ENCODE results near the gene EFCAB3. TPM values are rescaled to one million over a fixed set of nuclear protein-coding genes. Genes with fewer than 3 reads are reported as not detected.
"Not testable (repeated sequence)": the region's sequence is repeated elsewhere in the genome, so short reads cannot be mapped to it uniquely, and the experiment has no call there.

Gene EFCAB3
- total RNA-seq, 1 donor from 2014 or later: not detected

DNA sequence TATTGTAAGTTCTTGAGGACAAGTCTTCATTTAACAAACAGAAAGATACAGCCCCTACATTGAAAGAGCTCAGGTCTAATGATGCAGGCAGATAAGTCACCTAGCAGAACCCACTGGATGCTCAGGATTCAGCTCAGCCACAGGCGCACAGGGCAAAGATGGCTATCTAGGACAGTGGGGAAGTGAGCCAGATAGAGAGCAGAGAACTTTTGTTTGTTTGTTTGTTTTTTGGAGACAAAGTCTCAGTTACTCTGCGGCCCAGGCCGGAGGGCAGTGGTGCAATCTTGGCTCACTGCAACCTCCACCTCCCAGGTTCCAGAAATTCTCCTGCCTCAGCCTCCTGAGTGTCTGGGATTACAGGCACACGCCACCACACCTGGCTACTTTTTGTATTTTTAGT is 63.7 kb downstream of the EFCAB3 start:
- intact Hi-C loops (cut with DNase I): no loop called here
- DNase-seq (ENCODE audit: low spot score in 2 of 2): no peak
- TF ChIP-seq, protein P1, sequence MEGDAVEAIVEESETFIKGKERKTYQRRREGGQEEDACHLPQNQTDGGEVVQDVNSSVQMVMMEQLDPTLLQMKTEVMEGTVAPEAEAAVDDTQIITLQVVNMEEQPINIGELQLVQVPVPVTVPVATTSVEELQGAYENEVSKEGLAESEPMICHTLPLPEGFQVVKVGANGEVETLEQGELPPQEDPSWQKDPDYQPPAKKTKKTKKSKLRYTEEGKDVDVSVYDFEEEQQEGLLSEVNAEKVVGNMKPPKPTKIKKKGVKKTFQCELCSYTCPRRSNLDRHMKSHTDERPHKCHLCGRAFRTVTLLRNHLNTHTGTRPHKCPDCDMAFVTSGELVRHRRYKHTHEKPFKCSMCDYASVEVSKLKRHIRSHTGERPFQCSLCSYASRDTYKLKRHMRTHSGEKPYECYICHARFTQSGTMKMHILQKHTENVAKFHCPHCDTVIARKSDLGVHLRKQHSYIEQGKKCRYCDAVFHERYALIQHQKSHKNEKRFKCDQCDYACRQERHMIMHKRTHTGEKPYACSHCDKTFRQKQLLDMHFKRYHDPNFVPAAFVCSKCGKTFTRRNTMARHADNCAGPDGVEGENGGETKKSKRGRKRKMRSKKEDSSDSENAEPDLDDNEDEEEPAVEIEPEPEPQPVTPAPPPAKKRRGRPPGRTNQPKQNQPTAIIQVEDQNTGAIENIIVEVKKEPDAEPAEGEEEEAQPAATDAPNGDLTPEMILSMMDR (IDR thresholded peaks at IDR 0.05): no peak
- Histone ChIP-seq H3K9me3 (no peaks in the 10 kb centered on the region), H3K4me1 (no peaks in the 10 kb centered on the region), H3K27me3 (no peaks in the 10 kb centered on the region), H3K27ac (no peak overlapping the region), H3K36me3 (peaks cover 69 to 82% of the 10 kb centered on the region in 2 donors), H3K4me3 (no peak overlapping the region)

DNA sequence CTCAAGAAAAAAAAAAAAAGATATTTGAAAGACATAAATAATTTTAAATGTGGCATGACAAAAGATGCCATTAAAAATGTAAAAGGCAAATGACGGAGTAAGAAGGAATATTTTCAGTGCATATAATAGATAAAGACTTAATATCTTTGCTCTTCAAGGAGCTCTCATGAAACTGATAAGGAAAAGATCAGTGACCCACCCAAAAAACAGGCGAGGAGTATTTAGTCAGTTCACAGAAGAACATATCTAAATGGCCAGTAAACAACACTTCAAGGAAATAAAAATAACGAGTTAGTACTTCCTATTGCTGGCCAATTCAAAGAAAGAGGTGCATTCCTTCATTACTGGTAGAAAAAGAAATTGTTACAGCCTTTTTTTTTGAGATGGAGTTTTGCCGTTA is 65.4 kb downstream of the EFCAB3 start:
- DNase-seq (ENCODE audit: low spot score in 2 of 2); H3K27me3 ChIP-seq; H3K4me3 ChIP-seq; H3K4me1 ChIP-seq; H3K9me3 ChIP-seq; H3K27ac ChIP-seq; intact Hi-C loops (cut with DNase I): not testable (repeated sequence)
- peaks cover 65 to 75% of the 10 kb centered on the region in 2 donors for H3K36me3 ChIP-seq

- peaks cover 12 to 17% of the 10 kb centered on the region in 2 donors for H3K36me3 ChIP-seq
- intact Hi-C loops (cut with DNase I); H3K4me1 ChIP-seq; H3K27me3 ChIP-seq; DNase-seq (ENCODE audit: low spot score in 2 of 2); H3K4me3 ChIP-seq; H3K9me3 ChIP-seq; H3K27ac ChIP-seq: not testable (repeated sequence)
Measured at GRCh38 chr17:62452195-62452594, 71.8 kb downstream of the EFCAB3 start.

- H3K4me1 ChIP-seq; H3K27me3 ChIP-seq; H3K9me3 ChIP-seq; intact Hi-C loops (cut with DNase I); H3K36me3 ChIP-seq; H3K4me3 ChIP-seq; H3K27ac ChIP-seq; DNase-seq (ENCODE audit: low spot score in 2 of 2): not testable (repeated sequence)
Measured at GRCh38 chr17:62453041-62453440, 72.7 kb downstream of the EFCAB3 start.

DNA sequence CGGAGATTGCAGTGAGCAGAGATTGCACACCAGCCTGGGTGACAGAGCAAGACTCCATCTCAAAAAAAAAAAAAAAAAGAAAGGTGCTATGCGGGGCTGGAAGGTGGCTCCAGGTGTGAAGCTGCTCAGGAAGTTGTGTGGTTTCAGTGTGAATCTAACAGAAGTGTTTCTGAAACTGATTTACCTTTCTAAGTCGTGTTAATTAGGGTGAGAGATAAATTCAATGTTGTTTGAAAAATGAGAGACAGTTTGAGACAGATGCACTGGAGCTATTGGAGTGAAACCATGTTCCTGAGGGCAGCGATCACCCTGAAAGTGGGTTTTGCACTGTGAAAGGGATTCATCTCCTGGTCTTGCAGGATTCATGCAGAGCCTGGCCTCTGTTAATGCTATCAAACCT is 73.3 kb downstream of the EFCAB3 start:
- DNase-seq (ENCODE audit: low spot score in 2 of 2); H3K27ac ChIP-seq; H3K36me3 ChIP-seq; H3K4me1 ChIP-seq; H3K27me3 ChIP-seq; H3K4me3 ChIP-seq; intact Hi-C loops (cut with DNase I); H3K9me3 ChIP-seq: not testable (repeated sequence)

- H3K36me3 ChIP-seq; H3K4me3 ChIP-seq; DNase-seq (ENCODE audit: low spot score in 2 of 2); H3K4me1 ChIP-seq; H3K9me3 ChIP-seq; H3K27ac ChIP-seq; intact Hi-C loops (cut with DNase I); H3K27me3 ChIP-seq: not testable (repeated sequence)
Measured at GRCh38 chr17:62454111-62454510, 73.8 kb downstream of the EFCAB3 start.

- no peaks in the 10 kb centered on the region for H3K36me3 ChIP-seq
- no peak overlapping the region for H3K4me3 ChIP-seq
- H3K27ac ChIP-seq: no peak overlapping the region
- no peaks in the 10 kb centered on the region for H3K4me1 ChIP-seq
- TF ChIP-seq, protein P1 (IDR thresholded peaks at IDR 0.05): no peak
- DNase-seq (ENCODE audit: low spot score in 2 of 2): no peak
- no peaks in the 10 kb centered on the region for H3K27me3 ChIP-seq
- H3K9me3 ChIP-seq: no peaks in the 10 kb centered on the region
- intact Hi-C loops (cut with DNase I): no loop called here
Measured at GRCh38 chr17:62456016-62456415, 75.7 kb downstream of the EFCAB3 start.

DNA sequence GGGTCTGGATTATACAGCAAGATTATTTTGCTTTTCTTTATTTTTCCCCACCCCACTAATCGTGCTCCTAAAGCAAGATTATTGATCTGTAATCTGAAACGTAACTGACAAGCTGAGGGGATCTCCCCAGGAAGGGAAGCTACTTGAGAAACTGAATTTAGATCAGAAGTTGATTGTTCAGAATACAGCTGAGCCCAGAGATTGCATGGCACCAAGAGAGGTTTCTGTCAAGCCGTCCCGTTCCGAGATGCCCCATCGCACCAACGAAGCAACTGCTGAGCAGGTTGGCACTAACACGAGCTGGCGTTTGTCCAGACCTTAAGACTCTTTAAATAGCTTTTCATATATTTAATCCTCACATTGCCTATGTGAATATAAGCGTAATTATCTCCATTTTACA is 78.1 kb downstream of the EFCAB3 start:
- H3K36me3 ChIP-seq; H3K27me3 ChIP-seq; H3K4me3 ChIP-seq; H3K27ac ChIP-seq; intact Hi-C loops (cut with DNase I); H3K4me1 ChIP-seq; DNase-seq (ENCODE audit: low spot score in 2 of 2); H3K9me3 ChIP-seq: not testable (repeated sequence)

- H3K27ac ChIP-seq; DNase-seq (ENCODE audit: low spot score in 2 of 2); H3K4me1 ChIP-seq; H3K4me3 ChIP-seq; H3K27me3 ChIP-seq; H3K9me3 ChIP-seq; H3K36me3 ChIP-seq; intact Hi-C loops (cut with DNase I): not testable (repeated sequence)
Measured at GRCh38 chr17:62464422-62464821, 84.1 kb downstream of the EFCAB3 start.

GRCh38 chr17:62465271-62465670 is 84.9 kb downstream of the EFCAB3 start:
- H3K4me3 ChIP-seq; H3K36me3 ChIP-seq; DNase-seq (ENCODE audit: low spot score in 2 of 2); H3K4me1 ChIP-seq; H3K27ac ChIP-seq; intact Hi-C loops (cut with DNase I); H3K9me3 ChIP-seq; H3K27me3 ChIP-seq: not testable (repeated sequence)

Other genes with a start within 250 kb of the EFCAB3 start
- 3.3 TPM for gene METTL2A, start 43.3 kb downstream of the EFCAB3 start, total RNA-seq
- 11.3 TPM for gene TLK2, start 98.3 kb downstream of the EFCAB3 start, total RNA-seq
- 147 TPM for gene MRC2, start 247.1 kb downstream of the EFCAB3 start, total RNA-seq